A549 (cell line): ENCODE data around the gene PIK3C3.

Experiments
- CHD2 ChIP-seq: fragments of 150-350 bp; IDR thresholded peaks from 2 replicates; pipeline ENCODE4 v1.6.1; 2014; ENCODE audit warnings: low read length; ENCODE audit not compliant: partially characterized antibody
- EP300 ChIP-seq, 2 experiments: fragments of >200 bp; sonication (Bioruptor Twin); formaldehyde crosslinking; IDR thresholded peaks; 2 replicates in 1 of 2; 3 replicates in 1 of 2; pipeline ENCODE4 v1.6.1; 2016 to 2017
- TF ChIP-seq, protein P1 (sequence below): fragments of >200 bp; sonication (Bioruptor Twin); formaldehyde crosslinking; IDR thresholded peaks from 3 replicates; pipeline ENCODE4 v1.5.1; 2016

DNA sequence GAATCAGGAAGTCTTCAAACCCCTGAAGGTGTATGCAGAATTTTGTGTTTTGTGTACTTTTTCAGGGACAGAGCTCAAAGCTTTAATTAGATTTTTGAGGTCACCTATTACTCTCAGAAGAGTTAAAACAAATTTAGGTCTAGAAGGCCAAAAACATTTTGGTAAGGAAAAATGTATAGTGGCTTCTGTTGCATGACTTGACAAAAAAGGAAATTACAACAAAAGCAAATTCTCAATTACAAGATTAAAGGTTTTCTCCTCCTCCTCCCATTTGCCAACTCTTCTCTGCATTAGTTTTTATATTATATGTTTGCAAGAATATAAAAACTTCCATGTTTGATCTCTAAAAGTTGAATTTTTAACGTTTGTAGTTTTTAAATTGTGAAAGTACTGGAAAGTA, 4.0 kb downstream of the PIK3C3 start:
- TF ChIP-seq CHD2 (no peak), EP300 (IDR thresholded peaks at IDR 0.05) (no peak)
- TF ChIP-seq, protein P1, sequence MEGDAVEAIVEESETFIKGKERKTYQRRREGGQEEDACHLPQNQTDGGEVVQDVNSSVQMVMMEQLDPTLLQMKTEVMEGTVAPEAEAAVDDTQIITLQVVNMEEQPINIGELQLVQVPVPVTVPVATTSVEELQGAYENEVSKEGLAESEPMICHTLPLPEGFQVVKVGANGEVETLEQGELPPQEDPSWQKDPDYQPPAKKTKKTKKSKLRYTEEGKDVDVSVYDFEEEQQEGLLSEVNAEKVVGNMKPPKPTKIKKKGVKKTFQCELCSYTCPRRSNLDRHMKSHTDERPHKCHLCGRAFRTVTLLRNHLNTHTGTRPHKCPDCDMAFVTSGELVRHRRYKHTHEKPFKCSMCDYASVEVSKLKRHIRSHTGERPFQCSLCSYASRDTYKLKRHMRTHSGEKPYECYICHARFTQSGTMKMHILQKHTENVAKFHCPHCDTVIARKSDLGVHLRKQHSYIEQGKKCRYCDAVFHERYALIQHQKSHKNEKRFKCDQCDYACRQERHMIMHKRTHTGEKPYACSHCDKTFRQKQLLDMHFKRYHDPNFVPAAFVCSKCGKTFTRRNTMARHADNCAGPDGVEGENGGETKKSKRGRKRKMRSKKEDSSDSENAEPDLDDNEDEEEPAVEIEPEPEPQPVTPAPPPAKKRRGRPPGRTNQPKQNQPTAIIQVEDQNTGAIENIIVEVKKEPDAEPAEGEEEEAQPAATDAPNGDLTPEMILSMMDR = no peak
